ENCODE measurements around the gene ERGIC1.

DNA sequence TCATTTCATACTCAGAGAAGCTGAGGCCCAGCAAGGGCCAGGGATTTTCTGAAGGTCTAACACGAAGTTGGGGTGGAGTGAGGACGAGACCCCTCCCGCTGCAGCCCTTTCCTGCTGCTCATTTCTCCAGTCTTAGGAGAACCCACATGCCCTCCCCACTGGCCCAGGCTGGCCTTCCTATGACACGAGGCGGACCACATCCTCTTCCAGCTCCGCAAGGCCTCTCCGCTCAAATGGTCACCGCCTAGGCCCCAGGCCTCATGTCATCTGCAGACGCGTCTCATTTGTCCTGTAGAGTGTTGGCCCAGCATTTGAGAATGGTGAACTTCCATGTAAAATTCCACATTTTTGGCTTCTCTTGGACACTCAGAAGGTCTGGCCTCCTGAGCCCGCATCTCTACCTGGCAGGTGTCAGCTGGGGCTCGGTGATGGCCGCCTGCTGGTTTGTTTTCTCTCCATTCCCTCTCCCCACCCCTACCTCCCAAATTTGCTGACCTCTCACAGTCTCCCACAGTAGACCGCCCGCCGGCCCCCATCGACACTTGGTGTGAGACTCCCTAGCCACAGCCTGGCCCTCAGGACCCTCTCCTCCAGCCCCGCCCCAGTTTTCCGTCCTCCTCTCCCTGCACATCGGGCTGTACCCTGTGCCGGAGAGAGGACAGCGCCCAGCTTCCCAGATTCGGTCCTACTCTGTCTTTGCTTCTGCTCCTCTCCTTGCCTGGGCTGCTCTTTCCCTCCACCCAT, 51.7 kb downstream of the ERGIC1 start:
- TF ChIP-seq, protein P1, sequence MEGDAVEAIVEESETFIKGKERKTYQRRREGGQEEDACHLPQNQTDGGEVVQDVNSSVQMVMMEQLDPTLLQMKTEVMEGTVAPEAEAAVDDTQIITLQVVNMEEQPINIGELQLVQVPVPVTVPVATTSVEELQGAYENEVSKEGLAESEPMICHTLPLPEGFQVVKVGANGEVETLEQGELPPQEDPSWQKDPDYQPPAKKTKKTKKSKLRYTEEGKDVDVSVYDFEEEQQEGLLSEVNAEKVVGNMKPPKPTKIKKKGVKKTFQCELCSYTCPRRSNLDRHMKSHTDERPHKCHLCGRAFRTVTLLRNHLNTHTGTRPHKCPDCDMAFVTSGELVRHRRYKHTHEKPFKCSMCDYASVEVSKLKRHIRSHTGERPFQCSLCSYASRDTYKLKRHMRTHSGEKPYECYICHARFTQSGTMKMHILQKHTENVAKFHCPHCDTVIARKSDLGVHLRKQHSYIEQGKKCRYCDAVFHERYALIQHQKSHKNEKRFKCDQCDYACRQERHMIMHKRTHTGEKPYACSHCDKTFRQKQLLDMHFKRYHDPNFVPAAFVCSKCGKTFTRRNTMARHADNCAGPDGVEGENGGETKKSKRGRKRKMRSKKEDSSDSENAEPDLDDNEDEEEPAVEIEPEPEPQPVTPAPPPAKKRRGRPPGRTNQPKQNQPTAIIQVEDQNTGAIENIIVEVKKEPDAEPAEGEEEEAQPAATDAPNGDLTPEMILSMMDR (IDR thresholded peaks at IDR 0.05; ENCODE audit: low read depth, low read length, poor library complexity, severe bottlenecking): no peak
- no peak for TF ChIP-seq EZH2phosphoT487 (IDR thresholded peaks at IDR 0.05; ENCODE audit: borderline replicate concordance, low read length)
